ENCODE data around the gene NAALADL2. TPM values are rescaled to one million over a fixed set of nuclear protein-coding genes. Genes with fewer than 3 reads are reported as not detected.
A peak's percentile ranks its signal among the peaks of the same experiment; 100 is the strongest.

NAALADL2 gene
- total RNA-seq, 1 donor from 2014 or later = 12.5 TPM

DNA sequence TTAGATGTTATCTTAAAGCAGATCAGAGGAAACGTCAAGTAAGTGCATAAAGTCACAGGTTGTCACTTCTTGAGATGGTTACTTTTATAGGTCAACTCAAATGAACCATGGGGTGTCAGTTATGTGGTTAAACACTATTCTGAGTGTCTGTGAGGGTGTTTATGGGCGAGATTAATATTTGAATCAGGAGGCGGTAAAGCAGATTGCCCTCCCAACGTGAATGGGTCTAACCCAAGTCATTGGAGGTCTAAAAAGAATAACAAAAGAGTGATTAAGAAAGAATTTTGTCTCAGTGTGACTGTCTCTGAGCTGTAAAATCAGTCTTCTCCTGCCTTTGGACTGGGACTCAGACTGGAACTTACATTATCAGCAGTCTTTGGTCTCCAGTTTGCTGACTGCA is 977.5 kb downstream of the NAALADL2 start:
- Histone ChIP-seq H3K4me1 (peaks cover 5% of the 10 kb centered on the region), H3K9me3 (no peaks in the 10 kb centered on the region), H3K36me3 (no peaks in the 10 kb centered on the region), H3K27ac (no peak overlapping the region), H3K4me3 (no peak overlapping the region), H3K27me3 (no peaks in the 10 kb centered on the region)
- DNase-seq (ENCODE audit: extremely low spot score in 2 of 2) = no peak
- TF ChIP-seq, protein P1, sequence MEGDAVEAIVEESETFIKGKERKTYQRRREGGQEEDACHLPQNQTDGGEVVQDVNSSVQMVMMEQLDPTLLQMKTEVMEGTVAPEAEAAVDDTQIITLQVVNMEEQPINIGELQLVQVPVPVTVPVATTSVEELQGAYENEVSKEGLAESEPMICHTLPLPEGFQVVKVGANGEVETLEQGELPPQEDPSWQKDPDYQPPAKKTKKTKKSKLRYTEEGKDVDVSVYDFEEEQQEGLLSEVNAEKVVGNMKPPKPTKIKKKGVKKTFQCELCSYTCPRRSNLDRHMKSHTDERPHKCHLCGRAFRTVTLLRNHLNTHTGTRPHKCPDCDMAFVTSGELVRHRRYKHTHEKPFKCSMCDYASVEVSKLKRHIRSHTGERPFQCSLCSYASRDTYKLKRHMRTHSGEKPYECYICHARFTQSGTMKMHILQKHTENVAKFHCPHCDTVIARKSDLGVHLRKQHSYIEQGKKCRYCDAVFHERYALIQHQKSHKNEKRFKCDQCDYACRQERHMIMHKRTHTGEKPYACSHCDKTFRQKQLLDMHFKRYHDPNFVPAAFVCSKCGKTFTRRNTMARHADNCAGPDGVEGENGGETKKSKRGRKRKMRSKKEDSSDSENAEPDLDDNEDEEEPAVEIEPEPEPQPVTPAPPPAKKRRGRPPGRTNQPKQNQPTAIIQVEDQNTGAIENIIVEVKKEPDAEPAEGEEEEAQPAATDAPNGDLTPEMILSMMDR (IDR thresholded peaks at IDR 0.05) = no peak
- TF ChIP-seq POLR2A (IDR thresholded peaks at IDR 0.05) (no peak), POLR2AphosphoS5 (IDR thresholded peaks at IDR 0.05; ENCODE audit: insufficient read depth in 1 of 2, low read depth in 1 of 2) (no peak)
- intact Hi-C loops (cut with DNase I) = no loop called here

DNA sequence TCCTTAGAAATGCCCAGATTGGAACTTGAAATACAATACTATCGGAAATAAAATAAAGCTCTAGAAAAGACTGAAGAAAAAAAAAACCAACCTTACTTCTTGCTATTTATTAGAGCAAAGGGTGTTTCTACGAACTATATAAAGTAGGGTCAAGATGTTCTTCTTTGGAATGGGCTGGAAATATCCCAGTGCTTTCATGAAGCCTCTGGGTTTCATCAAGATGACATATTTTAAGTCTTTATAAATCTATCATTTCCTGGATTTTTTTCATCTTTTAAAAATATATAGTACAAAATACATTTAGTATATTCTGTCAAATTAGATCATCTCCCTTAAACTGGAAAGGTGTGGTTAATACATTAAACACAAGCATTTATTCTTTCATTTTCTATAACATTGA is 978.8 kb downstream of the NAALADL2 start:
- Histone ChIP-seq H3K4me1 (peaks cover 5% of the 10 kb centered on the region), H3K4me3 (no peak overlapping the region), H3K9me3 (no peaks in the 10 kb centered on the region), H3K27ac (peak overlapping the region; percentile 59), H3K27me3 (no peaks in the 10 kb centered on the region), H3K36me3 (no peaks in the 10 kb centered on the region)
- no peak for DNase-seq (ENCODE audit: extremely low spot score in 2 of 2)
- TF ChIP-seq, protein P1 (IDR thresholded peaks at IDR 0.05) = no peak
- no peak for TF ChIP-seq POLR2A (IDR thresholded peaks at IDR 0.05)
- no peak for TF ChIP-seq POLR2AphosphoS5 (IDR thresholded peaks at IDR 0.05; ENCODE audit: insufficient read depth in 1 of 2, low read depth in 1 of 2)
- intact Hi-C loops (cut with DNase I) = no loop called here

DNA sequence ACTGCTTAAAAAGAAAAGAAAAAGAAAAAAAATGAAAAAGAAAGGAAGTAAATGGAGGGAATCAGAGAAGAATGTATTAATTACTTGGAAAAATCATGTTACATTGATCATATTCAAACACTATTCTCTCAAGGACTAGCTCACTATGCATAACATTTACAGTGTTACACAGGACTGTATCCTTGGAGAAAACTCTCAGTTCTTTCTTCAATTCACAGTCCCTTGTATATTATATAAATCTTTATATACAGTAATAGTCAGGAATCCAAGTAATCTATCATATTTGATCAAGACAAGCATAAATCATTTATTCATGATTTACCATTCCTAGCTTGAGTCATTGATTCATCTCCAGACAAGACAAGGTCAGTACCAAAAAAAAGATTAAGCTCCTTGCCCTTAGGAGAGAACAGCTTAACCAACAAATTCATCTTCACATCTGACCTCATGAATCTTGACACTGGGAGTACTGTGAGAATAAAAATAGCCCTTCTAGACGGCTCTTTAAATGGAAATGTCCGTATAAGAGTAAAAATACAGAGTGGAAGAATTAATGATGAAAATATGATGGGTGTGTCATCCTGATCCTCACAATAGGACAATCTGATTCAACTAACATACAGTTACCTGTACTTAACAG is 980.4 kb downstream of the NAALADL2 start:
- no peak overlapping the region for H3K4me3 ChIP-seq
- H3K36me3 ChIP-seq = no peaks in the 10 kb centered on the region
- no peak overlapping the region for H3K27ac ChIP-seq
- peaks cover 5% of the 10 kb centered on the region for H3K4me1 ChIP-seq
- DNase-seq (ENCODE audit: extremely low spot score in 2 of 2) = no peak
- no peaks in the 10 kb centered on the region for H3K27me3 ChIP-seq
- TF ChIP-seq, protein P1 (IDR thresholded peaks at IDR 0.05) = no peak
- TF ChIP-seq POLR2AphosphoS5 (IDR thresholded peaks at IDR 0.05; ENCODE audit: insufficient read depth in 1 of 2, low read depth in 1 of 2) (no peak), POLR2A (IDR thresholded peaks at IDR 0.05) (no peak)
- intact Hi-C loops (cut with DNase I) = no loop called here
- no peaks in the 10 kb centered on the region for H3K9me3 ChIP-seq

DNA sequence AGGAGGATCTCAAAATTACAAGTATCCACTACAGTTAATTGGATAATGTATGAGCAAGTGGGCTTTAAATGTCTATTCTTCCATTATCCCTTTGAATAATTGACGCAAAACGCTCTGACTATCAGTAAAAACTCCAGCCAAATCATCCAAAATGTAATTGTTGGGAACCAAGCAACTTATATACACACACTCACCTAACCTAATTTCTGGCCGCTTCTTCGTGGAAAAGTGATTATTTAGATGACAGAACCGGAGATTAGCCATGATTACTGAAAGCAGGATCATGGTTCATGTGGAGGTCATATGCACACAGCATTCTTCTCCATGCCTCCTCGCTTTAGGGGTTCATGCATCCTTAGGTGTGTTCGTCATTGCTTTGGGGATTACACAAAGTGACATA is 992.4 kb downstream of the NAALADL2 start:
- H3K9me3 ChIP-seq = no peaks in the 10 kb centered on the region
- intact Hi-C loops (cut with DNase I) = no loop called here
- no peaks in the 10 kb centered on the region for H3K27me3 ChIP-seq
- H3K27ac ChIP-seq = no peak overlapping the region
- no peaks in the 10 kb centered on the region for H3K36me3 ChIP-seq
- TF ChIP-seq POLR2AphosphoS5 (IDR thresholded peaks at IDR 0.05; ENCODE audit: insufficient read depth in 1 of 2, low read depth in 1 of 2) (no peak), POLR2A (IDR thresholded peaks at IDR 0.05) (no peak)
- TF ChIP-seq, protein P1 (IDR thresholded peaks at IDR 0.05) = no peak
- H3K4me1 ChIP-seq = no peaks in the 10 kb centered on the region
- H3K4me3 ChIP-seq = no peak overlapping the region
- no peak for DNase-seq (ENCODE audit: extremely low spot score in 2 of 2)

DNA sequence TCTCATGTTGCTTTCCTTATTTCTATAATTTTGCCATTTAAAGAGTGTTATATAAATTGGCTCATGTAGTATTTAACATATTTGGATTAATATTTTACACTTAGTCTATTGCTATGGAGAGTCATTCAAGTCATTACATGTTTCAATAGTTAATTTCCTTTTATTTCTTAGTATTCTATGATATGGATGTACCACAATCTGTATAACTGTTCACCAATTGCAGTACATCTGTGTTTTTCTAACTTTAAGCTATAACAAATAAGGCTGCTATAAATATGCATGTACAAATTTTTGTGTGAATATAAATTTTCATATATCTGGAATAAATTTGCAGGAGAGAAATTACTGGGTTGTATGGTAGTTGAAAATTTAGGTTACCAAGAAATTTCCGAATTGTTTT is 993.4 kb downstream of the NAALADL2 start:
- TF ChIP-seq POLR2A (IDR thresholded peaks at IDR 0.05) (no peak), POLR2AphosphoS5 (IDR thresholded peaks at IDR 0.05; ENCODE audit: insufficient read depth in 1 of 2, low read depth in 1 of 2) (no peak)
- TF ChIP-seq, protein P1 (IDR thresholded peaks at IDR 0.05) = no peak
- Histone ChIP-seq H3K27ac (no peak overlapping the region), H3K36me3 (no peaks in the 10 kb centered on the region), H3K27me3 (no peaks in the 10 kb centered on the region), H3K4me1 (no peaks in the 10 kb centered on the region), H3K9me3 (no peaks in the 10 kb centered on the region), H3K4me3 (no peak overlapping the region)
- intact Hi-C loops (cut with DNase I) = no loop called here
- no peak for DNase-seq (ENCODE audit: extremely low spot score in 2 of 2)

All from vagina (tissue), 2 donors.